GM19372 (cell line): ENCODE data around the gene PKIG.
A peak's percentile ranks its signal among the peaks of the same experiment; 100 is the strongest.

Source experiments
- ATAC-seq: cut with Tn5 transposase; IDR thresholded peaks from one replicate; pipeline ENCODE4 v1.9.1; 2021; ENCODE audit warnings: mild to moderate bottlenecking, low read depth, moderate library complexity; ENCODE audit not compliant: unreplicated experiment

PKIG gene

GRCh38 chr20:44637042-44637441 is 54.7 kb downstream of the PKIG start:
- ATAC-seq, result no peak

GRCh38 chr20:44637522-44638372 is 55.4 kb downstream of the PKIG start:
- no peak for ATAC-seq

- no peak for ATAC-seq
Measured at GRCh38 chr20:44640522-44640921, 58.1 kb downstream of the PKIG start.

- no peak for ATAC-seq
Measured at GRCh38 chr20:44641325-44641724, 58.9 kb downstream of the PKIG start.

- no peak for ATAC-seq
Measured at GRCh38 chr20:44642203-44643153, 60.1 kb downstream of the PKIG start.

- ATAC-seq, result no peak
Measured at GRCh38 chr20:44643154-44643519, 60.8 kb downstream of the PKIG start.

- no peak for ATAC-seq
Measured at GRCh38 chr20:44643596-44644229, 61.3 kb downstream of the PKIG start.

GRCh38 chr20:44644230-44644617 is 61.8 kb downstream of the PKIG start:
- no peak for ATAC-seq

- no peak for ATAC-seq
Measured at GRCh38 chr20:44644667-44645131, 62.3 kb downstream of the PKIG start.

GRCh38 chr20:44646023-44646640 is 63.8 kb downstream of the PKIG start:
- no peak for ATAC-seq

GRCh38 chr20:44646641-44647274 is 64.4 kb downstream of the PKIG start:
- ATAC-seq, result peak; percentile 49

GRCh38 chr20:44648068-44648467 is 65.7 kb downstream of the PKIG start:
- no peak for ATAC-seq

GRCh38 chr20:44648579-44648978 is 66.2 kb downstream of the PKIG start:
- ATAC-seq, result no peak

- ATAC-seq, result no peak
Measured at GRCh38 chr20:44649126-44649525, 66.7 kb downstream of the PKIG start.

GRCh38 chr20:44649976-44650375 is 67.6 kb downstream of the PKIG start:
- ATAC-seq, result no peak

- ATAC-seq, result no peak
Measured at GRCh38 chr20:44650771-44651433, 68.5 kb downstream of the PKIG start.

- no peak for ATAC-seq
Measured at GRCh38 chr20:44651434-44651683, 69.0 kb downstream of the PKIG start.

- no peak for ATAC-seq
Measured at GRCh38 chr20:44651684-44652423, 69.5 kb downstream of the PKIG start, which contains the start of gene ADA. TSS of gene ADA (minus strand) at chr20:44651699. CDS start at chr20:44651607, 92 bp downstream.

GRCh38 chr20:44653546-44653945 is 71.2 kb downstream of the PKIG start:
- ATAC-seq, result no peak
